Suprapubic skin (tissue), 4 donors: ENCODE results near the gene STAG3. TPM values are rescaled to one million over a fixed set of nuclear protein-coding genes. Genes with fewer than 3 reads are reported as not detected.
"Not testable (repeated sequence)": the region's sequence is repeated elsewhere in the genome, so short reads cannot be mapped to it uniquely, and the experiment has no call there.

ENCODE experiments used
- DNase-seq, 2 donors: peaks; one replicate each; pipeline ENCODE4 v3.0.0-alpha.2; 2019; ENCODE audit warnings: low spot score in 2 of 2
- H3K27ac ChIP-seq: fragments of 200-600 bp; sonication (generic); one replicate; pipeline ENCODE4 v1.5.1; 2019
- H3K27me3 ChIP-seq: fragments of 200-600 bp; sonication (generic); one replicate; pipeline ENCODE4 v1.5.1; 2019
- H3K36me3 ChIP-seq: fragments of 200-600 bp; sonication (generic); one replicate; pipeline ENCODE4 v1.5.1; 2019
- H3K4me1 ChIP-seq: fragments of 200-600 bp; sonication (generic); one replicate; pipeline ENCODE4 v1.5.1; 2019
- H3K4me3 ChIP-seq: fragments of 200-600 bp; sonication (generic); one replicate; pipeline ENCODE4 v1.5.1; 2019; ENCODE audit warnings: mild to moderate bottlenecking
- H3K9me3 ChIP-seq: fragments of 200-600 bp; sonication (generic); one replicate; pipeline ENCODE4 v1.5.1; 2019
- EP300 ChIP-seq: sonication (generic); formaldehyde crosslinking; IDR thresholded peaks from one replicate; pipeline ENCODE4 v1.6.1; 2017; ENCODE audit warnings: antibody characterized with exemption
- POLR2A ChIP-seq, 2 donors: fragments of 450-650 bp; IDR thresholded peaks; one replicate each; pipeline ENCODE4 v1.6.1; 2017; ENCODE audit warnings: antibody characterized with exemption in 2 of 2, mild to moderate bottlenecking in 2 of 2, moderate library complexity in 2 of 2
- POLR2AphosphoS5 ChIP-seq, 3 donors: sonication (generic); formaldehyde crosslinking; IDR thresholded peaks; one replicate each; pipeline ENCODE4 v1.6.1; 2017; ENCODE audit warnings: antibody characterized with exemption in 3 of 3
- WGBS: methylation state at CpG from one replicate; pipeline ENCODE4 v1.1.5; 2018; 5-methylcytosine and 5-hydroxymethylcytosine counted together
- total RNA-seq, 4 donors: library from RNA; depleted of rRNA; stranded (reverse); fragments of >200 nt; gene quantifications; one replicate each; pipeline ENCODE4 v1.1.0, GENCODE V29; 2016
- TF ChIP-seq, protein P1 (sequence below), 2 donors: fragments of 200-600 bp in 1 of 2; fragments of 450-650 bp in 1 of 2; sonication (generic) in 1 of 2; IDR thresholded peaks; one replicate each; pipeline ENCODE4 v1.5.1; 2016 to 2019; ENCODE audit warnings: antibody characterized with exemption in 2 of 2, mild to moderate bottlenecking in 1 of 2, moderate library complexity in 1 of 2

The STAG3 gene
- total RNA-seq, 4 donors from 2014 or later: 0.68 to 2.0 (median 1.9) TPM; not detected in 1

DNA sequence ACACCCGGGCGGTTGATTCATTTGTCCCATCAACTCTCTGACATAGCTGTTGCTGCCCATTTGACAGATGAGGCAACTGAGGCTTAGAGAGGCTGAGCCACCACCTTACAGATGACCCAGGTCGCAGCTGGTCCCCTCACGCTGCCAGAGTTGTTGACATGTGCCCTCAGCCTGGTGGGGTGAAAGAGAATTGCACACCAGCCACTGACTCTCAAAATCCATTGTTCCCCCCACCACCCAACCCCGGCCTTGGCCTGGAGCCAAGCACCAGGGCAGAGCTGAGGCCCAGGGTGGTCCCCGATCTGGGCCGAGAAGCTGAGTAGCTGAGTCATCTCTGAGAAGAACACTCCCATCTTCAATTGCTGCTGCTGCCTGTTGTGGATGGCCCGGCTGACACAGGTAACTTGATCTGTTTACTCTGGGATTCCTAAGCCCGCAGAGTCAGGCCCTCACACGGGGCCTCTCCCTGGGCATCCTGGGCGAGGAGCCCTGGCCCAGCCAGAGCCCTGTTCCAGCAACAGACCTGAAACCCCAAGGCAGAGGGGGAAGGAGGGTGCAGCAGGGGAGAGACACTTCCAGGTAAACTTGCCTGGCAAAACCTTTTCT is 69.5 kb downstream of the STAG3 start:
- no peak overlapping the region for H3K4me3 ChIP-seq
- 33% methylated on average over 11 of the region's 11 CpGs for WGBS
- peaks cover 5% of the 10 kb centered on the region for H3K4me1 ChIP-seq
- no peak overlapping the region for H3K27ac ChIP-seq
- DNase-seq: no peak
- TF ChIP-seq POLR2AphosphoS5 (IDR thresholded peaks at IDR 0.05) (no peak), POLR2A (IDR thresholded peaks at IDR 0.05) (no peak), EP300 (no peak)
- TF ChIP-seq, protein P1, sequence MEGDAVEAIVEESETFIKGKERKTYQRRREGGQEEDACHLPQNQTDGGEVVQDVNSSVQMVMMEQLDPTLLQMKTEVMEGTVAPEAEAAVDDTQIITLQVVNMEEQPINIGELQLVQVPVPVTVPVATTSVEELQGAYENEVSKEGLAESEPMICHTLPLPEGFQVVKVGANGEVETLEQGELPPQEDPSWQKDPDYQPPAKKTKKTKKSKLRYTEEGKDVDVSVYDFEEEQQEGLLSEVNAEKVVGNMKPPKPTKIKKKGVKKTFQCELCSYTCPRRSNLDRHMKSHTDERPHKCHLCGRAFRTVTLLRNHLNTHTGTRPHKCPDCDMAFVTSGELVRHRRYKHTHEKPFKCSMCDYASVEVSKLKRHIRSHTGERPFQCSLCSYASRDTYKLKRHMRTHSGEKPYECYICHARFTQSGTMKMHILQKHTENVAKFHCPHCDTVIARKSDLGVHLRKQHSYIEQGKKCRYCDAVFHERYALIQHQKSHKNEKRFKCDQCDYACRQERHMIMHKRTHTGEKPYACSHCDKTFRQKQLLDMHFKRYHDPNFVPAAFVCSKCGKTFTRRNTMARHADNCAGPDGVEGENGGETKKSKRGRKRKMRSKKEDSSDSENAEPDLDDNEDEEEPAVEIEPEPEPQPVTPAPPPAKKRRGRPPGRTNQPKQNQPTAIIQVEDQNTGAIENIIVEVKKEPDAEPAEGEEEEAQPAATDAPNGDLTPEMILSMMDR (IDR thresholded peaks at IDR 0.05): no peak
- no peaks in the 10 kb centered on the region for H3K27me3 ChIP-seq
- H3K36me3 ChIP-seq: no peaks in the 10 kb centered on the region
- H3K9me3 ChIP-seq: no peaks in the 10 kb centered on the region

DNA sequence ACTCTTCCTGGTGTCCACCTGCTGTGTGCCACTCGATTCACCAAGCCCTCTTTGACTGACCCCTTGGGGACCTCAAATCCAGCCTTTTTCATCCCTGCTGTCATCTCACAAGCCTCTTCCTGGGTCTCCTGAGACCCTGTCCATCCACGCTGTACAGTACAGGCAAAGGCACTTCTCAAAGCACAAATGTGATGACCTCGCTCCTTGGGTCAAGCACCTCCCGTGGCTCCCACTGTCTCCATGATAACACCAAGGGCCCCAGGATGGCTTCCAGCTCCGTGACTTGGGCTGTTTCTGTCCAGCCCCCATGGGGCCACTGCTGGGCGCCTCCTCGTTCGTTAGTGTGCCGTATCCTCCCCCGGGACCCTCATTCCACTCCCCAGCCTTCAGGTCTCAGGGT is 70.8 kb downstream of the STAG3 start:
- 91% methylated on average over 8 of the region's 10 CpGs for WGBS
- no peak overlapping the region for H3K27ac ChIP-seq
- peaks cover 5% of the 10 kb centered on the region for H3K4me1 ChIP-seq
- no peaks in the 10 kb centered on the region for H3K9me3 ChIP-seq
- H3K27me3 ChIP-seq: no peaks in the 10 kb centered on the region
- TF ChIP-seq EP300 (no peak), POLR2A (IDR thresholded peaks at IDR 0.05) (no peak), POLR2AphosphoS5 (IDR thresholded peaks at IDR 0.05) (no peak)
- TF ChIP-seq, protein P1 (IDR thresholded peaks at IDR 0.05): no peak
- no peaks in the 10 kb centered on the region for H3K36me3 ChIP-seq
- no peak overlapping the region for H3K4me3 ChIP-seq
- DNase-seq: no peak

DNA sequence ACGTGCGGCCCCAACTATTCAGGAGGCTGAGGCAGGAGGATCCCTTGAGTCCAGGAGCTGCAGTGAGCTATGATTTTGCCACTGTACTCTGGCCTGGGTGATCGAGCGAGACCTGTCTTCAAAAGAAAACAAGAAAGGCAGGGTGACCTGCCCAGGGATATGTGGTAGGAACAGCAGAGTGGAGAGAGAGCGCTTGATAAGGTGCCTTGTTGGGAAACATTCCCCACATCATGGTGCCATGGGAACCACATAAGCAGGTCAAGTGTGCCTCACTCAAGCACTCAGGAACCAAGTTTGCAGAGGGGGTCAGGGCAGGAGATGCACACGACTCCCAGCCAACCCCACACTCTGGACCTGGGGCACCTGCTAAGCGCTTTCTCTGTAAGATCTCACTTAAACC is 79.3 kb downstream of the STAG3 start:
- 88% methylated on average over 7 of the region's 7 CpGs for WGBS
- no peak for DNase-seq
- TF ChIP-seq, protein P1 (IDR thresholded peaks at IDR 0.05): no peak
- no peak for TF ChIP-seq EP300
- no peak for TF ChIP-seq POLR2AphosphoS5 (IDR thresholded peaks at IDR 0.05)
- TF ChIP-seq POLR2A (IDR thresholded peaks at IDR 0.05): no peak
- no peaks in the 10 kb centered on the region for H3K36me3 ChIP-seq
- H3K4me1 ChIP-seq: no peaks in the 10 kb centered on the region
- H3K27me3 ChIP-seq: no peaks in the 10 kb centered on the region
- no peaks in the 10 kb centered on the region for H3K9me3 ChIP-seq
- H3K27ac ChIP-seq: no peak overlapping the region
- H3K4me3 ChIP-seq: no peak overlapping the region

DNA sequence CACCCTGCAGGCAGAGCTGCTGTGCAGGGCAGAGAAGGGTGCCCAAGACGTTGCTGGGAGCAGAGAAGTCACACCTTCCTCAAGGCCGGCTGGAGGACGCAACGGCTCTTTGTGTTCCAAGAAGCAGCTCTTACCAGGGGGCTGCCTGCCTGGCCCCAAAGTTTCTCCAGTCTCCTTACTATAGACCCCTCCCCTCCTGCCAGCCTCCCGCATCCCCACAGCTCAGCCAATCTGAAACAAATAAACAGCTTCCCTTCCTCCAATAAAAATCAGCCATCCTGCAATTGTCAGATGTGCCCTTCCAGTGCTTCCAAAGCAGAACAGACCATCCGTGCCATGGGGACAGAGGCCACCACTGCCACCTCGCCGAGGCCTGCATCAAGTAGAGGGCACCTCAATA is 82.3 kb downstream of the STAG3 start:
- H3K4me3 ChIP-seq, H3K4me1 ChIP-seq, H3K36me3 ChIP-seq, H3K27me3 ChIP-seq, DNase-seq, H3K27ac ChIP-seq, H3K9me3 ChIP-seq: not testable (repeated sequence)
- 87% methylated on average over 8 of the region's 8 CpGs for WGBS

DNA sequence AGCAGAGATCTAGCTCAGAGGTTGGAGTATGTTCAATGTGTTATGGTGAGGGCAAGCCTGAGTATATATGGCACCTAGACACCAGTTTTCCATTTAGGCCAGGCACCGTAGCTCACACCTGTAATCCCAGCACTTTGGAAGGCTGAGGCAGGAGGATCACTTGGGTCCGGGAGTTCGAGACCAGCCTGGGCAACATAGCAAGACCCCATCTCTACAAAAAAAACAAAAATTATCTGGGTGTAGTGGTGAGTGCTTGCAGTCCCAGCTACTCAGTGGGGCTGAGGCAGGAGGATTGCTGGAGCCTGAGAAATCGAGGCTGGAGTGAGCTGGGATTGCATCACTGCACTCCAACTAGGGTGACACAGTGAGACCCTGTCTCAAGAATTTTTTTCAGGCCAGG is 85.2 kb downstream of the STAG3 start:
- WGBS: 98% methylated on average over 4 of the region's 4 CpGs
- H3K27ac ChIP-seq: not testable (repeated sequence)

More for the DNA sequence above, 85.2 kb downstream of the STAG3 start:
- H3K27me3 ChIP-seq, H3K36me3 ChIP-seq, H3K4me1 ChIP-seq, DNase-seq, H3K9me3 ChIP-seq, H3K4me3 ChIP-seq: not testable (repeated sequence)

Other genes with a start within 250 kb of the STAG3 start
- 1 to 10 TPM; 1.9 to 2.9 (median 2.5) TPM for gene GJC3, start 248.3 kb upstream of the STAG3 start, total RNA-seq
- gene AZGP1, start 201.9 kb upstream of the STAG3 start, total RNA-seq: 1,000 to 10,000 TPM in 1 of 4 donors, 100 to 1,000 TPM in 3; 529 to 1,010 (median 610) TPM
- 100 to 1,000 TPM in 1 of 4 donors, 10 to 100 TPM in 3; 50.5 to 106 (median 66.4) TPM for gene ZKSCAN1, start 162.3 kb upstream of the STAG3 start, total RNA-seq
- gene ZSCAN21, start 128.1 kb upstream of the STAG3 start, total RNA-seq: 10 to 100 TPM in 3 of 4 donors, 1 to 10 TPM in 1; 8.9 to 18.5 (median 10.2) TPM
- gene ZNF3, start 96.2 kb upstream of the STAG3 start, total RNA-seq: 10 to 100 TPM; 13.2 to 30.3 (median 24.4) TPM
- gene COPS6, start 88.9 kb upstream of the STAG3 start, total RNA-seq: 10 to 100 TPM; 35.8 to 60.7 (median 47.7) TPM
- 10 to 100 TPM; 43.8 to 97.0 (median 51.8) TPM for gene MCM7, start 76.5 kb upstream of the STAG3 start, total RNA-seq
- 10 to 100 TPM; 16.7 to 33.2 (median 31.8) TPM for gene AP4M1, start 76.3 kb upstream of the STAG3 start, total RNA-seq
- gene TAF6, start 58.6 kb upstream of the STAG3 start, total RNA-seq: 10 to 100 TPM; 31.7 to 59.3 (median 48.9) TPM
- 1 to 10 TPM; 4.5 to 7.1 (median 5.4) TPM for gene CNPY4, start 58.3 kb upstream of the STAG3 start, total RNA-seq
- gene MBLAC1, start 51.0 kb upstream of the STAG3 start, total RNA-seq: 1 to 10 TPM; 2.6 to 6.2 (median 3.6) TPM
- 100 to 1,000 TPM; 346 to 682 (median 537) TPM for gene LAMTOR4, start 29.0 kb upstream of the STAG3 start, total RNA-seq
- gene TRAPPC14, start 19.2 kb upstream of the STAG3 start, total RNA-seq: 10 to 100 TPM; 19.7 to 69.0 (median 35.8) TPM
- 10 to 100 TPM; 30.0 to 36.9 (median 33.0) TPM for gene GAL3ST4, start 9.3 kb upstream of the STAG3 start, total RNA-seq
- gene GPC2, start 537 bp upstream of the STAG3 start, total RNA-seq: 10 to 100 TPM in 2 of 4 donors, 1 to 10 TPM in 2; 7.3 to 45.4 (median 14.8) TPM
- gene PVRIG, start 42.0 kb downstream of the STAG3 start, total RNA-seq: not detected
- not detected for gene SPDYE3, start 129.8 kb downstream of the STAG3 start, total RNA-seq
- 100 to 1,000 TPM in 1 of 4 donors, 10 to 100 TPM in 3; 40.8 to 125 (median 63.1) TPM for gene PILRB, start 180.2 kb downstream of the STAG3 start, total RNA-seq
- 1 to 10 TPM; 1.3 to 8.5 (median 4.2) TPM for gene PILRA, start 195.6 kb downstream of the STAG3 start, total RNA-seq